ENCODE data around the gene ADRB1. TPM values are rescaled to one million over a fixed set of nuclear protein-coding genes. Genes with fewer than 3 reads are reported as not detected.

ADRB1 gene
- total and polyA plus RNA-seq, 2 experiments from 2014 or later = 0.23 to 0.24 TPM

DNA sequence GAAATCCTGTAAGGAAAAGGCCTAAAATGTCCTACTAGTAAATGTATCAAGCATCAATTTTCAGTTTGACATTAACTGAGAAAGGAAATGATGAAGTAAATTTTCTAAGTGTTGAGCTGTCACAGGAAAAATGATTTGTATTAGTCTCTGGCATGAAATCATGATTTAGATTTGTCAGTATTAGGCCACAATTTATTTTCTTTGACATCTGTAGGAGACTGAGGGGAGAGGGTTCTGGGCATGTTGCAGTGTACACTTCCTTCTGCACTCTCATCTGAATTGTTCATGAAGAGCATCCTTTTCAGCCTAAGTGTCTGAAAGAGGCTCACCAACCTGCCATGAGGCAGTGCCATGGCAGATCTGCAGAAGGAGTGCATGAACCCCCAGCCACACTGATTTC is 15.9 kb downstream of the ADRB1 start:
- Mint-ChIP-seq H3K9me3 (no peaks in the 10 kb centered on the region), H3K4me3 (no peak overlapping the region), H3K27ac (no peak overlapping the region), H3K36me3 (ENCODE audit: low read depth) (no peaks in the 10 kb centered on the region), H3K27me3 (ENCODE audit: insufficient read depth, low read depth, poor library complexity) (peaks cover 2% of the 10 kb centered on the region), H3K4me1 (peaks cover 15% of the 10 kb centered on the region; the same call in 2 of the 3 replicates)
- H2AFZ ChIP-seq = no peak overlapping the region
- H3K27ac ChIP-seq (ENCODE audit: low read depth) = no peak overlapping the region
- no peak for ATAC-seq
- peaks cover 11% of the 10 kb centered on the region; the same call in 1 of the 2 replicates for H3K4me1 ChIP-seq (ENCODE audit: insufficient read depth)
- no peaks in the 10 kb centered on the region for H3K79me2 ChIP-seq (replicated peaks; ENCODE audit: insufficient read depth)
- no peaks in the 10 kb centered on the region for H3F3A ChIP-seq (replicated peaks; ENCODE audit: low read depth)
- DNase-seq (ENCODE audit: low spot score) = no peak
- no peak overlapping the region for H3K4me2 ChIP-seq
- H3K4me3 ChIP-seq = no peak overlapping the region
- H3K27me3 ChIP-seq (ENCODE audit: insufficient read depth) = no peaks in the 10 kb centered on the region
- H3K36me3 ChIP-seq (ENCODE audit: insufficient read depth) = no peaks in the 10 kb centered on the region
- TF ChIP-seq STAT1 (IDR thresholded peaks at IDR 0.05; ENCODE audit: unreplicated experiment) (no peak), EZH2 (IDR thresholded peaks at IDR 0.05; ENCODE audit: low read depth, unreplicated experiment) (no peak), POLR2AphosphoS5 (IDR thresholded peaks at IDR 0.05; ENCODE audit: low read depth) (no peak), CREB1 (CRISPR knock-in tag; IDR thresholded peaks at IDR 0.05; ENCODE audit: low read depth) (no peak), JUNB (IDR thresholded peaks at IDR 0.05; ENCODE audit: unreplicated experiment) (no peak), ZNF114 (CRISPR knock-in tag; IDR thresholded peaks at IDR 0.05) (no peak), EZH2phosphoT487 (IDR thresholded peaks at IDR 0.05; ENCODE audit: unreplicated experiment) (no peak), ZNF331 (CRISPR knock-in tag; IDR thresholded peaks at IDR 0.05; ENCODE audit: low read depth) (no peak)
- TF ChIP-seq, protein P1, sequence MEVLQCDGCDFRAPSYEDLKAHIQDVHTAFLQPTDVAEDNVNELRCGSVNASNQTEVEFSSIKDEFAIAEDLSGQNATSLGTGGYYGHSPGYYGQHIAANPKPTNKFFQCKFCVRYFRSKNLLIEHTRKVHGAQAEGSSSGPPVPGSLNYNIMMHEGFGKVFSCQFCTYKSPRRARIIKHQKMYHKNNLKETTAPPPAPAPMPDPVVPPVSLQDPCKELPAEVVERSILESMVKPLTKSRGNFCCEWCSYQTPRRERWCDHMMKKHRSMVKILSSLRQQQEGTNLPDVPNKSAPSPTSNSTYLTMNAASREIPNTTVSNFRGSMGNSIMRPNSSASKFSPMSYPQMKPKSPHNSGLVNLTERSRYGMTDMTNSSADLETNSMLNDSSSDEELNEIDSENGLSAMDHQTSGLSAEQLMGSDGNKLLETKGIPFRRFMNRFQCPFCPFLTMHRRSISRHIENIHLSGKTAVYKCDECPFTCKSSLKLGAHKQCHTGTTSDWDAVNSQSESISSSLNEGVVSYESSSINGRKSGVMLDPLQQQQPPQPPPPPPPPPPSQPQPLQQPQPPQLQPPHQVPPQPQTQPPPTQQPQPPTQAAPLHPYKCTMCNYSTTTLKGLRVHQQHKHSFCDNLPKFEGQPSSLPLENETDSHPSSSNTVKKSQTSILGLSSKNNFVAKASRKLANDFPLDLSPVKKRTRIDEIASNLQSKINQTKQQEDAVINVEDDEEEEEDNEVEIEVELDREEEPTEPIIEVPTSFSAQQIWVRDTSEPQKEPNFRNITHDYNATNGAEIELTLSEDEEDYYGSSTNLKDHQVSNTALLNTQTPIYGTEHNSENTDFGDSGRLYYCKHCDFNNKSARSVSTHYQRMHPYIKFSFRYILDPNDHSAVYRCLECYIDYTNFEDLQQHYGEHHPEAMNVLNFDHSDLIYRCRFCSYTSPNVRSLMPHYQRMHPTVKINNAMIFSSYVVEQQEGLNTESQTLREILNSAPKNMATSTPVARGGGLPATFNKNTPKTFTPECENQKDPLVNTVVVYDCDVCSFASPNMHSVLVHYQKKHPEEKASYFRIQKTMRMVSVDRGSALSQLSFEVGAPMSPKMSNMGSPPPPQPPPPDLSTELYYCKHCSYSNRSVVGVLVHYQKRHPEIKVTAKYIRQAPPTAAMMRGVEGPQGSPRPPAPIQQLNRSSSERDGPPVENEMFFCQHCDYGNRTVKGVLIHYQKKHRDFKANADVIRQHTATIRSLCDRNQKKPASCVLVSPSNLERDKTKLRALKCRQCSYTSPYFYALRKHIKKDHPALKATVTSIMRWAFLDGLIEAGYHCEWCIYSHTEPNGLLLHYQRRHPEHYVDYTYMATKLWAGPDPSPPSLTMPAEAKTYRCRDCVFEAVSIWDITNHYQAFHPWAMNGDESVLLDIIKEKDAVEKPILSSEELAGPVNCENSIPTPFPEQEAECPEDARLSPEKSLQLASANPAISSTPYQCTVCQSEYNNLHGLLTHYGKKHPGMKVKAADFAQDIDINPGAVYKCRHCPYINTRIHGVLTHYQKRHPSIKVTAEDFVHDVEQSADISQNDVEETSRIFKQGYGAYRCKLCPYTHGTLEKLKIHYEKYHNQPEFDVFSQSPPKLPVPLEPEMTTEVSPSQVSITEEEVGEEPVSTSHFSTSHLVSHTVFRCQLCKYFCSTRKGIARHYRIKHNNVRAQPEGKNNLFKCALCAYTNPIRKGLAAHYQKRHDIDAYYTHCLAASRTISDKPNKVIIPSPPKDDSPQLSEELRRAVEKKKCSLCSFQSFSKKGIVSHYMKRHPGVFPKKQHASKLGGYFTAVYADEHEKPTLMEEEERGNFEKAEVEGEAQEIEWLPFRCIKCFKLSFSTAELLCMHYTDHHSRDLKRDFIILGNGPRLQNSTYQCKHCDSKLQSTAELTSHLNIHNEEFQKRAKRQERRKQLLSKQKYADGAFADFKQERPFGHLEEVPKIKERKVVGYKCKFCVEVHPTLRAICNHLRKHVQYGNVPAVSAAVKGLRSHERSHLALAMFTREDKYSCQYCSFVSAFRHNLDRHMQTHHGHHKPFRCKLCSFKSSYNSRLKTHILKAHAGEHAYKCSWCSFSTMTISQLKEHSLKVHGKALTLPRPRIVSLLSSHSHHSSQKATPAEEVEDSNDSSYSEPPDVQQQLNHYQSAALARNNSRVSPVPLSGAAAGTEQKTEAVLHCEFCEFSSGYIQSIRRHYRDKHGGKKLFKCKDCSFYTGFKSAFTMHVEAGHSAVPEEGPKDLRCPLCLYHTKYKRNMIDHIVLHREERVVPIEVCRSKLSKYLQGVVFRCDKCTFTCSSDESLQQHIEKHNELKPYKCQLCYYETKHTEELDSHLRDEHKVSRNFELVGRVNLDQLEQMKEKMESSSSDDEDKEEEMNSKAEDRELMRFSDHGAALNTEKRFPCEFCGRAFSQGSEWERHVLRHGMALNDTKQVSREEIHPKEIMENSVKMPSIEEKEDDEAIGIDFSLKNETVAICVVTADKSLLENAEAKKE (CRISPR knock-in tag; IDR thresholded peaks at IDR 0.05) = no peak
- TF ChIP-seq, protein P2, sequence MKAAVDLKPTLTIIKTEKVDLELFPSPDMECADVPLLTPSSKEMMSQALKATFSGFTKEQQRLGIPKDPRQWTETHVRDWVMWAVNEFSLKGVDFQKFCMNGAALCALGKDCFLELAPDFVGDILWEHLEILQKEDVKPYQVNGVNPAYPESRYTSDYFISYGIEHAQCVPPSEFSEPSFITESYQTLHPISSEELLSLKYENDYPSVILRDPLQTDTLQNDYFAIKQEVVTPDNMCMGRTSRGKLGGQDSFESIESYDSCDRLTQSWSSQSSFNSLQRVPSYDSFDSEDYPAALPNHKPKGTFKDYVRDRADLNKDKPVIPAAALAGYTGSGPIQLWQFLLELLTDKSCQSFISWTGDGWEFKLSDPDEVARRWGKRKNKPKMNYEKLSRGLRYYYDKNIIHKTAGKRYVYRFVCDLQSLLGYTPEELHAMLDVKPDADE (IDR thresholded peaks at IDR 0.05) = no peak
- TF ChIP-seq, protein P3, sequence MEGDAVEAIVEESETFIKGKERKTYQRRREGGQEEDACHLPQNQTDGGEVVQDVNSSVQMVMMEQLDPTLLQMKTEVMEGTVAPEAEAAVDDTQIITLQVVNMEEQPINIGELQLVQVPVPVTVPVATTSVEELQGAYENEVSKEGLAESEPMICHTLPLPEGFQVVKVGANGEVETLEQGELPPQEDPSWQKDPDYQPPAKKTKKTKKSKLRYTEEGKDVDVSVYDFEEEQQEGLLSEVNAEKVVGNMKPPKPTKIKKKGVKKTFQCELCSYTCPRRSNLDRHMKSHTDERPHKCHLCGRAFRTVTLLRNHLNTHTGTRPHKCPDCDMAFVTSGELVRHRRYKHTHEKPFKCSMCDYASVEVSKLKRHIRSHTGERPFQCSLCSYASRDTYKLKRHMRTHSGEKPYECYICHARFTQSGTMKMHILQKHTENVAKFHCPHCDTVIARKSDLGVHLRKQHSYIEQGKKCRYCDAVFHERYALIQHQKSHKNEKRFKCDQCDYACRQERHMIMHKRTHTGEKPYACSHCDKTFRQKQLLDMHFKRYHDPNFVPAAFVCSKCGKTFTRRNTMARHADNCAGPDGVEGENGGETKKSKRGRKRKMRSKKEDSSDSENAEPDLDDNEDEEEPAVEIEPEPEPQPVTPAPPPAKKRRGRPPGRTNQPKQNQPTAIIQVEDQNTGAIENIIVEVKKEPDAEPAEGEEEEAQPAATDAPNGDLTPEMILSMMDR (conservative IDR thresholded peaks at IDR 0.05; ENCODE audit: low read depth in 2 of 2) = no peak
- no peaks in the 10 kb centered on the region for H4K20me1 ChIP-seq (replicated peaks; ENCODE audit: insufficient read depth)
- no peaks in the 10 kb centered on the region for H3K9me2 ChIP-seq (ENCODE audit: insufficient read depth)
